AG04450 (cell line): ENCODE measurements around the gene KDELR3. TPM values are rescaled to one million over a fixed set of nuclear protein-coding genes. Genes with fewer than 3 reads are reported as not detected.

Experiments
- CTCF ChIA-PET: fragments of 300-600, 350-600 bp; formaldehyde crosslinking; extraction: SDS; loops from one replicate; lab custom pipeline; 2022; ENCODE audit warnings: antibody characterized with exemption, inconsistent platforms; lab: Charles Lee
- POLR2A ChIA-PET: fragments of 350-600 bp; formaldehyde crosslinking; extraction: SDS; loops from one replicate; lab custom pipeline; 2021; ENCODE audit warnings: antibody characterized with exemption, inconsistent platforms; lab: Yijun Ruan, JAX
- DNase-seq: peaks from one replicate; pipeline ENCODE4 v3.0.0-alpha.2; 2011; ENCODE audit warnings: low read depth, low spot score
- H3K27ac ChIP-seq: one replicate; pipeline ENCODE4 v1.5.1; 2012; ENCODE audit warnings: low read depth, low read length, control low read depth
- H3K27me3 ChIP-seq: one replicate; pipeline ENCODE4 v1.6.0; 2012; ENCODE audit warnings: low read length; ENCODE audit not compliant: control insufficient read depth, insufficient read depth
- H3K4me3 ChIP-seq: 2 replicates; pipeline ENCODE4 v1.5.1; 2011; ENCODE audit warnings: mild to moderate bottlenecking, low read depth, low read length, control low read depth
- H3K9me3 ChIP-seq: 2 replicates; pipeline ENCODE4 v1.5.1; 2012; ENCODE audit warnings: low read length; ENCODE audit not compliant: control insufficient read depth, insufficient read depth
- polyA plus RNA-seq: library from polyadenylated mRNA; depleted of rRNA; stranded (reverse); fragments of >200 nt; gene quantifications from 2 replicates; pipeline ENCODE4 v1.2.3, GENCODE V29; 2011
- TF ChIP-seq, protein P1 (sequence below): IDR thresholded peaks from 2 replicates; pipeline ENCODE4 v1.5.1; 2011; ENCODE audit warnings: low read depth, low read length, control low read depth, inconsistent platforms

The KDELR3 gene
- polyA plus RNA-seq, 1 experiment: 278 TPM

DNA sequence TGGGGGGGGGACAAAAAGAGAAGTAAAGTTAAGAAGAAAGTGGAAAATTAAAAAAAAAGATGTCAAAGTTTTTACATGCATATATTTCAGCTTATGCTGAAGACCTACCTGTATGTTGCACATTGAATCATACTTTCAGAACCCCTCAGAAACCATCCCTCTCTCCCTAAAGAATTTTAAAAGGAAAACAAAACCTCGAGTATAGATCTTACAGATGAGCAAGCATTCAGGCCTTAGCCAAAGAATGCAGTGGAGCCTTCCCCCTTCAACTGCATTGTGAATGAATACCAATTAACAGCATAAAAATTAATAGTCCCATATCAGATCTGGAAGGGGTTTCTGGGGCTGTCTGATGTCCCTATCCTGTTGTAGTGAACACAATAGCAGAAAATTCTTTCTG, 16.3 kb downstream of the KDELR3 start:
- CTCF ChIA-PET: no interaction called here

GRCh38 chr22:38485783-38486182, 17.9 kb downstream of the KDELR3 start:
- ChIA-PET POLR2A (interaction anchor here (0.7 to 1.0 kb wide), 2 partner anchors 9 to 204 kb away, joined by 3 to 9 read pairs; no protein-coding TSS in a partner anchor), CTCF (interaction anchor here (0.5 kb wide), 1 partner anchor 42 kb away, joined by 3 read pairs; no protein-coding TSS in a partner anchor)
- TF ChIP-seq, protein P1, sequence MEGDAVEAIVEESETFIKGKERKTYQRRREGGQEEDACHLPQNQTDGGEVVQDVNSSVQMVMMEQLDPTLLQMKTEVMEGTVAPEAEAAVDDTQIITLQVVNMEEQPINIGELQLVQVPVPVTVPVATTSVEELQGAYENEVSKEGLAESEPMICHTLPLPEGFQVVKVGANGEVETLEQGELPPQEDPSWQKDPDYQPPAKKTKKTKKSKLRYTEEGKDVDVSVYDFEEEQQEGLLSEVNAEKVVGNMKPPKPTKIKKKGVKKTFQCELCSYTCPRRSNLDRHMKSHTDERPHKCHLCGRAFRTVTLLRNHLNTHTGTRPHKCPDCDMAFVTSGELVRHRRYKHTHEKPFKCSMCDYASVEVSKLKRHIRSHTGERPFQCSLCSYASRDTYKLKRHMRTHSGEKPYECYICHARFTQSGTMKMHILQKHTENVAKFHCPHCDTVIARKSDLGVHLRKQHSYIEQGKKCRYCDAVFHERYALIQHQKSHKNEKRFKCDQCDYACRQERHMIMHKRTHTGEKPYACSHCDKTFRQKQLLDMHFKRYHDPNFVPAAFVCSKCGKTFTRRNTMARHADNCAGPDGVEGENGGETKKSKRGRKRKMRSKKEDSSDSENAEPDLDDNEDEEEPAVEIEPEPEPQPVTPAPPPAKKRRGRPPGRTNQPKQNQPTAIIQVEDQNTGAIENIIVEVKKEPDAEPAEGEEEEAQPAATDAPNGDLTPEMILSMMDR: no peak
- DNase-seq: no peak
- Histone ChIP-seq H3K27me3 (no peaks in the 10 kb centered on the region), H3K27ac (no peak overlapping the region), H3K4me3 (no peak overlapping the region), H3K9me3 (no peaks in the 10 kb centered on the region)

More for the DNA sequence above, 16.3 kb downstream of the KDELR3 start:
- Histone ChIP-seq H3K27ac (no peak overlapping the region), H3K4me3 (no peak overlapping the region), H3K27me3 (no peaks in the 10 kb centered on the region), H3K9me3 (no peaks in the 10 kb centered on the region)
- POLR2A ChIA-PET: interaction anchor here (1.3 kb wide), 1 partner anchor 11 kb away, joined by 3 read pairs; no protein-coding TSS in a partner anchor
- no peak for DNase-seq
- TF ChIP-seq, protein P1: no peak

- no peak overlapping the region for H3K27ac ChIP-seq
- TF ChIP-seq, protein P1: no peak
- H3K27me3 ChIP-seq: no peaks in the 10 kb centered on the region
- no peaks in the 10 kb centered on the region for H3K9me3 ChIP-seq
- H3K4me3 ChIP-seq: no peak overlapping the region
- CTCF ChIA-PET: no interaction called here
- POLR2A ChIA-PET: no interaction called here
- no peak for DNase-seq
Observed at GRCh38 chr22:38487946-38488345, 20.1 kb downstream of the KDELR3 start.

DNA sequence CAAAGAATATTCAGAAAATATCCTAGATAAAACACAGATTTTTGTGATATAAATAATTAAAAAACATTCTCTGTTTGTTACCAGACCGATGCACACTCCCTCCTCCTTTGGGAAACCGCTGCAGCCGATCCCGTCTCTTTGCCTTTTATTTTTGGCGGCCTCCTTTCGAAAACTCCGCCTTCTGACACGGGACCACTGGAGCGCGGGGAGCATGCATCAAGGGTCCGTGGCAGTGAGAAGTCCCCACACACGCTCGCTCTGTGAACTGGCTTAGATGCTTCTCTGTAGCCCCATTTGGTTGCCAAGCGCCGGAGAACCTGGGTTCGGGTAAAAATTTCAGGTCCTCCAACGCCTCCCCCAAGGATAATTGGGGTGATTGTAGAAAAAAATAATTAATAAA, 21.2 kb downstream of the KDELR3 start:
- H3K4me3 ChIP-seq: no peak overlapping the region
- H3K27me3 ChIP-seq: no peaks in the 10 kb centered on the region
- DNase-seq: no peak
- ChIA-PET POLR2A (interaction anchor here (1.2 kb wide), 1 partner anchor 10 kb away, joined by 5 read pairs; no protein-coding TSS in a partner anchor), CTCF (interaction anchor here (1.1 kb wide), 1 partner anchor 19 kb away, joined by 3 read pairs; no protein-coding TSS in a partner anchor)
- H3K9me3 ChIP-seq: no peaks in the 10 kb centered on the region
- TF ChIP-seq, protein P1: no peak
- H3K27ac ChIP-seq: no peak overlapping the region

GRCh38 chr22:38489561-38490145, 21.8 kb downstream of the KDELR3 start:
- no peaks in the 10 kb centered on the region for H3K27me3 ChIP-seq
- POLR2A ChIA-PET: interaction anchor here (1.2 to 3.1 kb wide), 2 partner anchors 9 kb away, joined by 5 to 27 read pairs; no protein-coding TSS in a partner anchor

More at GRCh38 chr22:38489561-38490145, 21.8 kb downstream of the KDELR3 start:
- CTCF ChIA-PET: no interaction called here
- Histone ChIP-seq H3K27ac (no peak overlapping the region), H3K4me3 (no peak overlapping the region), H3K9me3 (no peaks in the 10 kb centered on the region)
- DNase-seq: no peak
- TF ChIP-seq, protein P1: no peak
